ENCODE measurements around the gene BRD2.

DNA sequence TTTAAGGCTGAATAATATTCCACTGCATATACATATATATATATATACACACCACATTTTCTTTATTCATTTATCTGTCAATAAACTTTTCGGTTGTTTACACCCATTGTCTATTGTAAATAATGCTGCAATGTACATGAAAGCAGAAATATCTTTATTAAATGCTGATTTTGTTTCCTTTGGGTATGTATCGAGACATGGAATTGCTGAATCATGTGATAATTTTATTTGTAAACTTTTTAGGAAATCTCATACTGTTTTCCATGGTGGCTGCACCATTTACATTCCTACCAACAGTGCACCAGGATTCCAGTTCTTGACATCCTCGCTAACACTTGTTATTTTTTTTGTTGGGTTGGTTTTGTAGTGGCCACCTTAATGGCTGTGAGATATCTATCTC, 55.1 kb downstream of the BRD2 start:
- TF ChIP-seq, protein P1, sequence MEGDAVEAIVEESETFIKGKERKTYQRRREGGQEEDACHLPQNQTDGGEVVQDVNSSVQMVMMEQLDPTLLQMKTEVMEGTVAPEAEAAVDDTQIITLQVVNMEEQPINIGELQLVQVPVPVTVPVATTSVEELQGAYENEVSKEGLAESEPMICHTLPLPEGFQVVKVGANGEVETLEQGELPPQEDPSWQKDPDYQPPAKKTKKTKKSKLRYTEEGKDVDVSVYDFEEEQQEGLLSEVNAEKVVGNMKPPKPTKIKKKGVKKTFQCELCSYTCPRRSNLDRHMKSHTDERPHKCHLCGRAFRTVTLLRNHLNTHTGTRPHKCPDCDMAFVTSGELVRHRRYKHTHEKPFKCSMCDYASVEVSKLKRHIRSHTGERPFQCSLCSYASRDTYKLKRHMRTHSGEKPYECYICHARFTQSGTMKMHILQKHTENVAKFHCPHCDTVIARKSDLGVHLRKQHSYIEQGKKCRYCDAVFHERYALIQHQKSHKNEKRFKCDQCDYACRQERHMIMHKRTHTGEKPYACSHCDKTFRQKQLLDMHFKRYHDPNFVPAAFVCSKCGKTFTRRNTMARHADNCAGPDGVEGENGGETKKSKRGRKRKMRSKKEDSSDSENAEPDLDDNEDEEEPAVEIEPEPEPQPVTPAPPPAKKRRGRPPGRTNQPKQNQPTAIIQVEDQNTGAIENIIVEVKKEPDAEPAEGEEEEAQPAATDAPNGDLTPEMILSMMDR (IDR thresholded peaks at IDR 0.05), result no peak
- TF ChIP-seq, protein P2, sequence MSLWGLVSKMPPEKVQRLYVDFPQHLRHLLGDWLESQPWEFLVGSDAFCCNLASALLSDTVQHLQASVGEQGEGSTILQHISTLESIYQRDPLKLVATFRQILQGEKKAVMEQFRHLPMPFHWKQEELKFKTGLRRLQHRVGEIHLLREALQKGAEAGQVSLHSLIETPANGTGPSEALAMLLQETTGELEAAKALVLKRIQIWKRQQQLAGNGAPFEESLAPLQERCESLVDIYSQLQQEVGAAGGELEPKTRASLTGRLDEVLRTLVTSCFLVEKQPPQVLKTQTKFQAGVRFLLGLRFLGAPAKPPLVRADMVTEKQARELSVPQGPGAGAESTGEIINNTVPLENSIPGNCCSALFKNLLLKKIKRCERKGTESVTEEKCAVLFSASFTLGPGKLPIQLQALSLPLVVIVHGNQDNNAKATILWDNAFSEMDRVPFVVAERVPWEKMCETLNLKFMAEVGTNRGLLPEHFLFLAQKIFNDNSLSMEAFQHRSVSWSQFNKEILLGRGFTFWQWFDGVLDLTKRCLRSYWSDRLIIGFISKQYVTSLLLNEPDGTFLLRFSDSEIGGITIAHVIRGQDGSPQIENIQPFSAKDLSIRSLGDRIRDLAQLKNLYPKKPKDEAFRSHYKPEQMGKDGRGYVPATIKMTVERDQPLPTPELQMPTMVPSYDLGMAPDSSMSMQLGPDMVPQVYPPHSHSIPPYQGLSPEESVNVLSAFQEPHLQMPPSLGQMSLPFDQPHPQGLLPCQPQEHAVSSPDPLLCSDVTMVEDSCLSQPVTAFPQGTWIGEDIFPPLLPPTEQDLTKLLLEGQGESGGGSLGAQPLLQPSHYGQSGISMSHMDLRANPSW (CRISPR knock-in tag; conservative IDR thresholded peaks at IDR 0.05; ENCODE audit: low read depth), result no peak
- TF ChIP-seq TEAD4 (CRISPR knock-in tag; IDR thresholded peaks at IDR 0.05) (no peak), ZNF121 (CRISPR knock-in tag; IDR thresholded peaks at IDR 0.05) (no peak)

All from WTC11 (cell line).